Osteoblast (primary cell): ENCODE data around the gene RNF19B. TPM values are rescaled to one million over a fixed set of nuclear protein-coding genes. Genes with fewer than 3 reads are reported as not detected.
"Not testable (repeated sequence)": the region's sequence is repeated elsewhere in the genome, so short reads cannot be mapped to it uniquely, and the experiment has no call there.

Experiments
- DNase-seq: peaks from one replicate; pipeline ENCODE4 v3.0.0; 2011; ENCODE audit warnings: low spot score, mixed read lengths; ENCODE audit not compliant: insufficient read length; ENCODE audit errors: missing footprints
- H2AFZ ChIP-seq: 2 replicates; pipeline ENCODE4 v1.6.0; 2011; ENCODE audit warnings: mild to moderate bottlenecking, low read length
- H3K27ac ChIP-seq: 2 replicates; pipeline ENCODE4 v1.5.1; 2011; ENCODE audit warnings: mild to moderate bottlenecking, low read depth, low read length, moderate library complexity
- H3K27me3 ChIP-seq: 2 replicates; pipeline ENCODE4 v1.6.0; 2012; ENCODE audit warnings: mild to moderate bottlenecking, control low read depth, inconsistent platforms, low read length, moderate library complexity; ENCODE audit not compliant: insufficient read depth
- H3K36me3 ChIP-seq: 2 replicates; pipeline ENCODE4 v1.5.1; 2011; ENCODE audit warnings: mild to moderate bottlenecking, low read length, control low read depth, moderate library complexity; ENCODE audit not compliant: insufficient read depth
- H3K4me1 ChIP-seq: 2 replicates; pipeline ENCODE4 v1.5.1; 2011; ENCODE audit warnings: mild to moderate bottlenecking, low read length, control low read depth, moderate library complexity; ENCODE audit not compliant: insufficient read depth
- H3K4me2 ChIP-seq: 2 replicates; pipeline ENCODE4 v1.6.0; 2011; ENCODE audit warnings: mild to moderate bottlenecking, low read length; ENCODE audit not compliant: insufficient read depth
- H3K4me3 ChIP-seq: fragments of 200-600 bp; sonication (generic); 3 replicates; pipeline ENCODE4 v1.5.1; 2012; ENCODE audit warnings: mild to moderate bottlenecking, low read length, inconsistent platforms; ENCODE audit not compliant: insufficient read depth
- H3K79me2 ChIP-seq: 2 replicates; pipeline ENCODE4 v1.6.0; 2012; ENCODE audit warnings: mild to moderate bottlenecking, low read length, control low read depth, inconsistent platforms; ENCODE audit not compliant: insufficient read depth
- H3K9me3 ChIP-seq: 2 replicates; pipeline ENCODE4 v1.5.1; 2011; ENCODE audit warnings: low read depth, low read length, control low read depth
- H4K20me1 ChIP-seq: 2 replicates; pipeline ENCODE4 v1.6.0; 2012; ENCODE audit warnings: mild to moderate bottlenecking, low read length, control low read depth; ENCODE audit not compliant: insufficient read depth
- total RNA-seq: library from RNA; depleted of rRNA; stranded (reverse); fragments of >200 nt; gene quantifications from 2 replicates; pipeline ENCODE4 v1.2.3, GENCODE V29; 2012
- TF ChIP-seq, protein P1 (sequence below): IDR thresholded peaks from 2 replicates; pipeline ENCODE4 v1.5.1; 2011; ENCODE audit warnings: mild to moderate bottlenecking, low read depth, low read length, moderate library complexity; ENCODE audit errors: extremely low read depth

RNF19B gene
- total RNA-seq, 1 donor = 14.5 TPM

- Histone ChIP-seq H3K79me2 (no peaks in the 10 kb centered on the region), H3K4me2 (no peak overlapping the region), H2AFZ (no peak overlapping the region), H3K27me3 (no peaks in the 10 kb centered on the region), H4K20me1 (no peaks in the 10 kb centered on the region), H3K4me1 (peaks cover 19% of the 10 kb centered on the region), H3K36me3 (no peaks in the 10 kb centered on the region), H3K4me3 (no peak overlapping the region), H3K27ac (peak overlapping the region; percentile 90), H3K9me3 (no peaks in the 10 kb centered on the region)
- no peak for DNase-seq
- TF ChIP-seq, protein P1, sequence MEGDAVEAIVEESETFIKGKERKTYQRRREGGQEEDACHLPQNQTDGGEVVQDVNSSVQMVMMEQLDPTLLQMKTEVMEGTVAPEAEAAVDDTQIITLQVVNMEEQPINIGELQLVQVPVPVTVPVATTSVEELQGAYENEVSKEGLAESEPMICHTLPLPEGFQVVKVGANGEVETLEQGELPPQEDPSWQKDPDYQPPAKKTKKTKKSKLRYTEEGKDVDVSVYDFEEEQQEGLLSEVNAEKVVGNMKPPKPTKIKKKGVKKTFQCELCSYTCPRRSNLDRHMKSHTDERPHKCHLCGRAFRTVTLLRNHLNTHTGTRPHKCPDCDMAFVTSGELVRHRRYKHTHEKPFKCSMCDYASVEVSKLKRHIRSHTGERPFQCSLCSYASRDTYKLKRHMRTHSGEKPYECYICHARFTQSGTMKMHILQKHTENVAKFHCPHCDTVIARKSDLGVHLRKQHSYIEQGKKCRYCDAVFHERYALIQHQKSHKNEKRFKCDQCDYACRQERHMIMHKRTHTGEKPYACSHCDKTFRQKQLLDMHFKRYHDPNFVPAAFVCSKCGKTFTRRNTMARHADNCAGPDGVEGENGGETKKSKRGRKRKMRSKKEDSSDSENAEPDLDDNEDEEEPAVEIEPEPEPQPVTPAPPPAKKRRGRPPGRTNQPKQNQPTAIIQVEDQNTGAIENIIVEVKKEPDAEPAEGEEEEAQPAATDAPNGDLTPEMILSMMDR = no peak
Observed at GRCh38 chr1:32998997-32999396, 34.4 kb upstream of the RNF19B start.

- H3K79me2 ChIP-seq = no peaks in the 10 kb centered on the region
- H2AFZ ChIP-seq = no peak overlapping the region
- H3K4me2 ChIP-seq = no peak overlapping the region
- H3K9me3 ChIP-seq = no peaks in the 10 kb centered on the region
- H3K27me3 ChIP-seq = no peaks in the 10 kb centered on the region
- H4K20me1 ChIP-seq = no peaks in the 10 kb centered on the region
- no peaks in the 10 kb centered on the region for H3K36me3 ChIP-seq
- TF ChIP-seq, protein P1 = no peak
- DNase-seq = no peak
- no peak overlapping the region for H3K4me3 ChIP-seq
- peak overlapping the region; percentile 90 for H3K27ac ChIP-seq
- H3K4me1 ChIP-seq = peaks cover 21% of the 10 kb centered on the region
Observed at GRCh38 chr1:32998064-32998463, 33.5 kb upstream of the RNF19B start.

DNA sequence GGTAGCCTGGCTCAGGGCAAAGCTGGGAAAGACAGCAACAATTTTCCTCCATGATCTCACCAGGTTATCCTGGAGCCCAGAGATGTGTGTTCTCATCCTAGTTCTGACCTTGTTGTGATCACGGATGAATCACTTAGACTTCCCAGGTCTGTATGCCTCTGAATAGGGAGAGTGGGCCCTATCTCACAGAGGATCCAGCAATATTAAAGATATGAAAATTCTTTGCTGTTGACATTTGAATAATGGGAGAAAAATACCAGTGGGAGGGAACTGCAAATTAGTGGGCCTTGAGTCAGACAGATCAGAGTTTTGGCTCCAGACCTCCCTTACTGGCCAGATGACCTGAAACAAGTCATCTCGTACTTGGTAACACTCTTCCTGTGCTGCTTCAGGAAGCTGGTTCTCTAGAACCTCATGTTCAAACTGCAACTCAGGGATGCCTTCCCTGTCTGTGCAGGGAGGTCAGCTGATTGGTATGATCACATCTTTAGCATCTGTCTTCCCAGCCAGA lies 32.8 kb upstream of the RNF19B start:
- H3K27me3 ChIP-seq = no peaks in the 10 kb centered on the region
- H3K4me2 ChIP-seq = peak overlapping the region; percentile 1
- H3K4me1 ChIP-seq = peaks cover 27% of the 10 kb centered on the region
- no peak overlapping the region for H3K4me3 ChIP-seq
- TF ChIP-seq, protein P1 = no peak
- H3K79me2 ChIP-seq = no peaks in the 10 kb centered on the region
- no peaks in the 10 kb centered on the region for H3K36me3 ChIP-seq
- peak; percentile 90 for DNase-seq
- H4K20me1 ChIP-seq = no peaks in the 10 kb centered on the region
- no peak overlapping the region for H2AFZ ChIP-seq
- H3K9me3 ChIP-seq = no peaks in the 10 kb centered on the region
- H3K27ac ChIP-seq = peak overlapping the region; percentile 90

GRCh38 chr1:32993324-32993636 lies 28.7 kb upstream of the RNF19B start:
- not testable (repeated sequence) for DNase-seq, H3K27me3 ChIP-seq, H2AFZ ChIP-seq, H3K9me3 ChIP-seq, H3K4me2 ChIP-seq, H3K4me3 ChIP-seq, H3K79me2 ChIP-seq, H3K36me3 ChIP-seq, H4K20me1 ChIP-seq
- Histone ChIP-seq H3K27ac (peak overlapping the region; percentile 89), H3K4me1 (peaks cover 47% of the 10 kb centered on the region)
